GM18508 (cell line): ENCODE results near the gene MLLT10.

ENCODE experiments used
- ATAC-seq: cut with Tn5 transposase; IDR thresholded peaks from one replicate; pipeline ENCODE4 v1.9.1; 2021; ENCODE audit warnings: moderate number of reproducible peaks; ENCODE audit not compliant: insufficient read depth, unreplicated experiment

Gene MLLT10

GRCh38 chr10:21533467-21534279, at the start of gene MLLT10:
MLLT10 (plus strand) TSS chr10:21534232; CDS start chr10:21534645, 413 bp downstream.
- peak; percentile 62 for ATAC-seq

- ATAC-seq = no peak
These were observed 46.4 kb upstream of the MLLT10 start for GRCh38 chr10:21487416-21488180.

DNA sequence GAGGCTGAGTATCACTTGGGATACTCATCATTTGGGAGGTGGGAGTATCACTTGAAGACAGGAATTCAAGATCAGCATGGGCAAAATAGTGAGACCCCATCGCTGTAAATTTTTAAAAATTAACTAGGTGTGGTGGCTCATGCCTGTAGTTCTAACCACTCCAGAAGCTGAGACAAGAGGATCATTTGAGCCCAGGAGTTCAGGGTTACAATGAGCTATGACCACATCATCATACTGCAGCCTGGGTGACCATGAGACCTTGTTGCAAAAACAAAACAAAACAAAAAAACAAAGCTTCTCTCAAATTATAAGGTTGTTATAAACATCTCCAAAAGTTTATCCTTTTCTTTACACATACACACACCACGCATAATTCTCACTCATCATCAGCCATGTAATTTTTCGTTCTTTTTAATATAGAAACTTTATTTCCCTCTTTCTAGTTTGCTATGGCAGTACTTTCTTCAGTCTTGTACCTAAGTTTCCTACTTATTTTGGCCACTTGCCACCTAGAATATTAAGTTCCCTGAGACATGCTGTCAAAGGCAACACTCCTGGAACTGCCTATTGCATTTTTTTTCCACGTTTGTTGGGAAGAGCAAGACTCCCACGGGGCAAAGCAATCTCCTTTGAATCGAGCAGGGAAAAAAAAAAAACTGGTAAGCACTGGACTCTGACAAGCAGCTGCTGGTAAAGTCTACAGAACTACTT, 45.6 kb upstream of the MLLT10 start:
- ATAC-seq = no peak

GRCh38 chr10:21488957-21489446, 45.0 kb upstream of the MLLT10 start:
- ATAC-seq = no peak

GRCh38 chr10:21490028-21490710, 43.9 kb upstream of the MLLT10 start:
- no peak for ATAC-seq

- no peak for ATAC-seq
These were observed 43.3 kb upstream of the MLLT10 start for GRCh38 chr10:21490711-21491105.

GRCh38 chr10:21492421-21492820, 41.6 kb upstream of the MLLT10 start:
- no peak for ATAC-seq

DNA sequence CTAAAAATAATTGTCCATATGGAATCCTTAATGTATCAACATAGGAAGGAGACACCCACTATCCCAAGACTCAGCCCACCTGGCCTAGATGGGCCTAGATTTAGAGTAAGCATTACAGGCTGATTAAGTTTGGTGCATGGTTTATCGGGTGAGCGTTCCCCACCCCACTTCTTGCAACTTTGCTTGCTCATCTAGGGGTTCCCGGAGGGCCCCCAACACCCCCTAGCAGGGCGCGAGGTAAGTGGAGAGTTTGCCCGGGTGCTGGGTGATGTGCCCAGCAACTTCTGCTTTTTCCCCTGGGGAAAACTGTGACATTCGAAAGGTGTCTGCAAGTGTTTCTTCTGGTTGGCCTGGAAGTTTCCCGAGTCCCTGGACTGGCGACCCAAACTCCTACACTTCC, 40.2 kb upstream of the MLLT10 start:
- no peak for ATAC-seq

- no peak for ATAC-seq
These were observed 39.6 kb upstream of the MLLT10 start for GRCh38 chr10:21494191-21495001.

- no peak for ATAC-seq
These were observed 38.9 kb upstream of the MLLT10 start for GRCh38 chr10:21495002-21495751.

DNA sequence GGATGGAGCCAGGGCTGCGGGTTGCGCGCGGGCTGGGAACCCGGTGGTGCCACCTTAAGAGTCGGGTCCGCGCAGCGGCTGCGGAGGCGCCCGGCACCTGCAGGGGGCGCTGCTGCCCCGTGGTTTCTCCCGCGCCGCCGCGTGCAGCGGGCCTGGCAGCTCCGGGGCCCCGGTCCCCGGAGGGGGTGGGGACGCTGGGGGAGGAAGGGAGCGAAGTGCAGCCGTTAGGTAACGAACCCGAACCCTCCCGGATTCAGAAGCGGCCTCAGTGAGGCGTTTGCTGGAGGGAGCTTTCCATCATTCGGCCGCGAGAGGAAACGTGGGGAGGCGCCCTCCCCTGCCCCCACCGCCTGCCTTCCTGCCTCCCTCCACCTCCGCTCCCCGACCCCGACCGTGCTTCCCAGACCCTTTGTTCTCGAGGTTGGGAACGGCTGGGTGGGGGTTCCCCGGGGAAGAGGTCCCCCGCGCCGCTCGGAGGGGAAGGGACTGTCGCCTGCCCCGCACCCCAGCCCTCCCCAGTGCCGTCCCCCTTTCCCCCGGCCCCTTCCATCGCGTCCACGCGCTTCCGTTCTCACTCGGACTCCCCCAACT, 38.2 kb upstream of the MLLT10 start:
- peak; percentile 44 for ATAC-seq

- no peak for ATAC-seq
These were observed 37.5 kb upstream of the MLLT10 start for GRCh38 chr10:21496343-21497176.

DNA sequence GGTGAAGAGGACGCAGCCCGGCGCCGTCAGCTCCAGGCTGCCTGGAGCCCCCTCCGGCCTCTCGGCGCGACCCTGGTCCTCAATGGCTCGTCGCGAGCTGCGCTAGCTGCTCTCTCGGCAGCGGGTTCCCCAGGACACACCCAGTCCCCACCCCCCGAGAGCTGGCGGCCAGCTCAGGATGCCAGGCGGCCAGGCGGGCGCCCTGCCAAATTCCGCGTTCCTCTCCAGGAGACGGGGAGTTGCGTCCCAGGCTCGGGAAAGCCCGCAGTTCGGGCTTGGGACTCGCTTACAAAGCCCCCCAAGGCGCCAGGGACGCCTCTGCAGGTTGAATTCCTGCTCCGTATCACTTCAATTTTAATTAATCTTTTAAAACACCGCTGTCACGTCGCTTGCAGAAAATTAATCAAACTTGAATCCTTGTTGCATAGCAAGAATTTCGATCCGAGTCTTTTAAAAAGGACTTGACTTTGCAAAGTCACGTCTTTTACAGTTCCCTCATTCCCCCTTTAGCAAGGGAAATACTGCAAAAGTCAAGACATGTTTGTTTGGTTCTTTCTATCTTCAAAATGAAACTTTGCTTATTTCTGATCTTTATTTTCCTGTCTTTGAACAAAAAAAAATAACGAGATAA, 36.7 kb upstream of the MLLT10 start:
- no peak for ATAC-seq

GRCh38 chr10:21498377-21498776, 35.7 kb upstream of the MLLT10 start:
- ATAC-seq = no peak

DNA sequence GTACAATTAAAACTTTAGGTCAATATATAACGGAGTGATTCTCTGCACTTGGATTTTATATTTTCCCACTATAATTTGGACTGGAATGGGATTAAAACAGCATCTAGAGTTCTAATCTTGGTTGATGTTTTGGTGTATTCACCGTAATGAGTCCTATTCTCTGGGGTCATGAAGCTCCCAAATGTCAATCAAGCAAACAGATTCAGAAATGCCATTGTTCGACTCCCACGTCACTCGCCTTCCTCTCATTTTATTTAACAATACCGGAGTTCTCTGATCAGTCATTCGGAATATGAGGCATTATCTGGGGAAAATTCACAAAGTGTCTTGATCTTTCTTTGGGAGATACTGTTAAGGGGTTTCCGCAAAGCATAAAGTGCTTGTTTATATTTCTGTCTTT, 35.0 kb upstream of the MLLT10 start:
- no peak for ATAC-seq

GRCh38 chr10:21499701-21500577, 34.1 kb upstream of the MLLT10 start:
- no peak for ATAC-seq
